ENCODE results near the gene DDX42. TPM values are rescaled to one million over a fixed set of nuclear protein-coding genes. Genes with fewer than 3 reads are reported as not detected.

The DDX42 gene
- total and polyA plus RNA-seq, 2 of the 13 experiments (the other 11 are each of a cell fraction or from before 2014, with no cell fraction given) = 87.2 to 92.9 TPM

GRCh38 chr17:63840591-63841349 lies 66.8 kb downstream of the DDX42 start (continued):
- TF ChIP-seq ARID5B (CRISPR knock-in tag; IDR thresholded peaks at IDR 0.05) (no peak), MLXIP (CRISPR knock-in tag; IDR thresholded peaks at IDR 0.05; ENCODE audit: borderline replicate concordance) (no peak), PHB2 (IDR thresholded peaks at IDR 0.05; ENCODE audit: partially characterized antibody) (no peak), KAT8 (CRISPR knock-in tag; IDR thresholded peaks at IDR 0.05) (no peak), BRF2 (CRISPR knock-in tag; IDR thresholded peaks at IDR 0.05) (no peak), MEF2D (CRISPR knock-in tag; IDR thresholded peaks at IDR 0.05) (peak; percentile 56; the same call in 1 of the 2 replicates), GZF1 (CRISPR knock-in tag; IDR thresholded peaks at IDR 0.05) (no peak), ZNF446 (CRISPR knock-in tag; IDR thresholded peaks at IDR 0.05) (0 out of 2 replicates have a peak, but pooled peaks have one; percentile 52), ZNF724P (CRISPR knock-in tag; IDR thresholded peaks at IDR 0.05; ENCODE audit: borderline replicate concordance) (peak; percentile 50; the same call in 1 of the 2 replicates), FOXP4 (CRISPR knock-in tag; IDR thresholded peaks at IDR 0.05) (no peak), AGO1 (IDR thresholded peaks at IDR 0.05; ENCODE audit: low read depth, low read length, poor library complexity, severe bottlenecking) (no peak)
